ENCODE results near the gene DNM1L. TPM values are rescaled to one million over a fixed set of nuclear protein-coding genes. Genes with fewer than 3 reads are reported as not detected.

Gene DNM1L
- total RNA-seq, 1 experiment from 2014 or later = 79.8 TPM

- H3K9me3 ChIP-seq (ENCODE audit: control insufficient read depth, low read depth, low read length) = no peaks in the 10 kb centered on the region
- H3K27me3 ChIP-seq (ENCODE audit: insufficient read depth, low read length) = no peaks in the 10 kb centered on the region
- Mint-ChIP-seq H3K27me3 (ENCODE audit: low read depth) (no peaks in the 10 kb centered on the region), H3K4me1 (no peaks in the 10 kb centered on the region), H3K36me3 (ENCODE audit: insufficient read depth in 1 of 3, low read depth in 3 of 3) (peaks cover 2 to 17% (median 12%) of the 10 kb centered on the region in 3 experiments; a peak in 6 of 7 replicates), H3K4me3 (no peak overlapping the region), H3K9me3 (no peaks in the 10 kb centered on the region), H3K27ac (no peak overlapping the region)
- no peak for DNase-seq
- no peak overlapping the region for H2AK5ac ChIP-seq (ENCODE audit: insufficient read length, low read length)
- no peak overlapping the region for H3K14ac ChIP-seq (ENCODE audit: insufficient read depth, low read length)
- H2AFZ ChIP-seq (ENCODE audit: low read length) = no peak overlapping the region
- no peak overlapping the region for H2BK15ac ChIP-seq (ENCODE audit: low read depth, low read length)
- no peak overlapping the region for H3K4ac ChIP-seq (ENCODE audit: low read depth, low read length)
- no peak overlapping the region for H3K9ac ChIP-seq (ENCODE audit: extremely low read depth, insufficient read length, low read length)
- no peak overlapping the region for H3K23ac ChIP-seq (ENCODE audit: insufficient read length, low read depth, low read length)
- H3K56ac ChIP-seq (ENCODE audit: insufficient read length, low read depth, low read length) = no peak overlapping the region
- H3T11ph ChIP-seq (ENCODE audit: low read length) = no peak overlapping the region
- no peak overlapping the region for H2BK120ac ChIP-seq (ENCODE audit: low read depth, low read length, poor library complexity, severe bottlenecking)
- H3K4me1 ChIP-seq (ENCODE audit: insufficient read depth, low read length) = no peaks in the 10 kb centered on the region
- H3K79me2 ChIP-seq (ENCODE audit: insufficient read depth, low read length) = no peaks in the 10 kb centered on the region
- no peaks in the 10 kb centered on the region for H4K20me1 ChIP-seq (ENCODE audit: control insufficient read depth, insufficient read depth, insufficient read length)
- no peaks in the 10 kb centered on the region for H3K23me2 ChIP-seq (ENCODE audit: insufficient read length, low read depth, low read length, poor library complexity, severe bottlenecking)
- H3K27ac ChIP-seq (ENCODE audit: insufficient read length, low read depth, low read length) = no peak overlapping the region
- H4K91ac ChIP-seq (ENCODE audit: insufficient read length, low read depth, low read length) = no peak overlapping the region
- TF ChIP-seq CTCF (conservative IDR thresholded peaks at IDR 0.05) = no peak
- H3K79me1 ChIP-seq (ENCODE audit: insufficient read depth, low read depth, low read length, poor library complexity, severe bottlenecking) = no peaks in the 10 kb centered on the region
- H3K4me2 ChIP-seq (ENCODE audit: insufficient read depth, insufficient read length, low read length) = no peak overlapping the region
- H4K5ac ChIP-seq (ENCODE audit: insufficient read length, low read depth, low read length) = no peak overlapping the region
- H4K8ac ChIP-seq (replicated peaks; ENCODE audit: insufficient read length, low read depth, low read length) = no peak overlapping the region
- H2BK20ac ChIP-seq (ENCODE audit: low read depth, low read length, poor library complexity, severe bottlenecking) = no peak overlapping the region
- no peak overlapping the region for H2BK5ac ChIP-seq (ENCODE audit: insufficient read length, low read length)
- no peak overlapping the region for H3K18ac ChIP-seq (ENCODE audit: insufficient read length, low read depth, low read length)
- H2BK12ac ChIP-seq (ENCODE audit: insufficient read length, low read depth, low read length) = no peak overlapping the region
Observed at GRCh38 chr12:32705783-32706182, 26.7 kb downstream of the DNM1L start.

Measured in H9 (cell line).